Thyroid gland (tissue), 4 donors: ENCODE measurements around the gene TMEM81.

Source experiments
- POLR2A ChIP-seq, 2 donors: fragments of 450-650 bp; IDR thresholded peaks; one replicate each; pipeline ENCODE4 v1.6.1; 2017; ENCODE audit warnings: antibody characterized with exemption in 2 of 2, mild to moderate bottlenecking in 2 of 2, moderate library complexity in 1 of 2
- TF ChIP-seq, protein P1 (sequence below), 6 experiments: fragments of 200-600 bp in 3 of 6; fragments of 450-650 bp in 3 of 6; sonication (generic) in 3 of 6; IDR thresholded peaks; one replicate each; pipeline ENCODE4 v1.5.1; 2016 to 2019; ENCODE audit warnings: antibody characterized with exemption in 6 of 6, mild to moderate bottlenecking in 2 of 6, inconsistent platforms in 1 of 6, moderate library complexity in 1 of 6

DNA sequence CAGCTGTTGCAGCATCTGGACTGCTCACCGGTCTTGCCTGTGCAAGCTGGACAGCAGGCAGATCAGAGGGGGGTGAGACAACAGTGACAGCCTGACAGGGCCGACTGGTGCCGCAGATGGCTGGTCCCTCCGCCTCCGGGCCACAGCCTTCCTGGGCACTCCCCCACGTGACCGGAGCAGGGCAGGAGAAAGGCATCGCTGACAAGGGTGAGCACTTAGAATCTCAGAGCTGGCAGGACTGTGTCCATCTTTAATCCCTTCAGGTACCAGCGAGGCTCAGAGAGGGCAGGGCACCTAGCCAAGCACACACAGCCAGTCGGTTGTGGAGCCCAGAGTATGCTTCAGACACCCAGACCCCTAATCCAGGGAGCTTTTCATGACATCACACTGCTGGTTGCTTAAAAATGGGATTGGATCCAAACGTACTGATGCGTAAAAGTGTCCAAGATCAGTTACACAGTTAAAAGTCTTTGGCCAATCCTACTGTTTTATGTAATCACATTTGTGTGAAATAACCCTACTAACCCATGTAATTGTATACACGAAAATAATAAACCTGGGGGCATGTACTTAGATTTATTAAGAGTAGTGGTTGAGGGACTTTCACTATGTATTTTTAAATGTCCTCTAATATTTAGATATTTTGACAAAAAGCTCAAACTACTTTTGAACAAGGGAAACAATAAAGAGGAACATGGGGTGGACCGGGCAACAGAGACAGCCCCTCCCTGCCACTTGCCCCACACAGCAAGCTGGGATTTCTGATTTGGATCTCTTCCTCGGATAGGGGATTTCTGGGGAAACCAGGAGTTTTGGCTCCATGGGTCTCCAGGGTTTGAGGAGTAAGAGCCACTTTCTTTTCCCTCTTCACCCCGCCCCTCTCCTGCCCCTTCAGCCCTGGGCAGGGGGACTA lies 42.0 kb downstream of the TMEM81 start:
- TF ChIP-seq POLR2A (IDR thresholded peaks at IDR 0.05) = no peak
- TF ChIP-seq, protein P1, sequence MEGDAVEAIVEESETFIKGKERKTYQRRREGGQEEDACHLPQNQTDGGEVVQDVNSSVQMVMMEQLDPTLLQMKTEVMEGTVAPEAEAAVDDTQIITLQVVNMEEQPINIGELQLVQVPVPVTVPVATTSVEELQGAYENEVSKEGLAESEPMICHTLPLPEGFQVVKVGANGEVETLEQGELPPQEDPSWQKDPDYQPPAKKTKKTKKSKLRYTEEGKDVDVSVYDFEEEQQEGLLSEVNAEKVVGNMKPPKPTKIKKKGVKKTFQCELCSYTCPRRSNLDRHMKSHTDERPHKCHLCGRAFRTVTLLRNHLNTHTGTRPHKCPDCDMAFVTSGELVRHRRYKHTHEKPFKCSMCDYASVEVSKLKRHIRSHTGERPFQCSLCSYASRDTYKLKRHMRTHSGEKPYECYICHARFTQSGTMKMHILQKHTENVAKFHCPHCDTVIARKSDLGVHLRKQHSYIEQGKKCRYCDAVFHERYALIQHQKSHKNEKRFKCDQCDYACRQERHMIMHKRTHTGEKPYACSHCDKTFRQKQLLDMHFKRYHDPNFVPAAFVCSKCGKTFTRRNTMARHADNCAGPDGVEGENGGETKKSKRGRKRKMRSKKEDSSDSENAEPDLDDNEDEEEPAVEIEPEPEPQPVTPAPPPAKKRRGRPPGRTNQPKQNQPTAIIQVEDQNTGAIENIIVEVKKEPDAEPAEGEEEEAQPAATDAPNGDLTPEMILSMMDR (IDR thresholded peaks at IDR 0.05) = no peak
